ENCODE results near the gene ST6GAL1.

DNA sequence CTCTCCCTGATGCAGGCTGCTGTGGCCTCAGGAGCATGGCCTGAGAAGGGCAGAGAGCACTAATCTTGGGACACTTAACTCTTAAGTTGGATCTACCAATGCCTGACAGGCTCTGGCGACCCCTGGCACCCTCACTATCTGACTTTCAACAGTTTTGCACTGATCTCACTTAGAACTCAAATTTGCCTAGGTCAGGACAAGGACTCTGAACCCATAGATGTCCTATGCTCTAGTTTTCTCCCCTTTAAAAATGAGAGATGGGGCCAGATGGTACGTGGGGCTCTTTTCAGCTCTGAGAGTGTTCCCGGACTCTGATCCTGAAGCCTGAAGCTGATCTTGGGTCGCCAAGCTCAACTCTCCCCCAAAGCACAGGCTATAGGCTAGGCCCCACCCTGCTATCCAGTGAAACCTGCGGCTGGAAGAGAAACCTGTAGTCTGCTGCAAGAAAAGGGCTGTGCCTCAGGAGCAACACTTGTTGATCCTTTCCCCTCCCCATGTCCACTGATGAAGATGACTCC, 143.3 kb downstream of the ST6GAL1 start:
- TF ChIP-seq, protein P1, sequence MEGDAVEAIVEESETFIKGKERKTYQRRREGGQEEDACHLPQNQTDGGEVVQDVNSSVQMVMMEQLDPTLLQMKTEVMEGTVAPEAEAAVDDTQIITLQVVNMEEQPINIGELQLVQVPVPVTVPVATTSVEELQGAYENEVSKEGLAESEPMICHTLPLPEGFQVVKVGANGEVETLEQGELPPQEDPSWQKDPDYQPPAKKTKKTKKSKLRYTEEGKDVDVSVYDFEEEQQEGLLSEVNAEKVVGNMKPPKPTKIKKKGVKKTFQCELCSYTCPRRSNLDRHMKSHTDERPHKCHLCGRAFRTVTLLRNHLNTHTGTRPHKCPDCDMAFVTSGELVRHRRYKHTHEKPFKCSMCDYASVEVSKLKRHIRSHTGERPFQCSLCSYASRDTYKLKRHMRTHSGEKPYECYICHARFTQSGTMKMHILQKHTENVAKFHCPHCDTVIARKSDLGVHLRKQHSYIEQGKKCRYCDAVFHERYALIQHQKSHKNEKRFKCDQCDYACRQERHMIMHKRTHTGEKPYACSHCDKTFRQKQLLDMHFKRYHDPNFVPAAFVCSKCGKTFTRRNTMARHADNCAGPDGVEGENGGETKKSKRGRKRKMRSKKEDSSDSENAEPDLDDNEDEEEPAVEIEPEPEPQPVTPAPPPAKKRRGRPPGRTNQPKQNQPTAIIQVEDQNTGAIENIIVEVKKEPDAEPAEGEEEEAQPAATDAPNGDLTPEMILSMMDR (IDR thresholded peaks at IDR 0.05 in 2 of 3, conservative IDR thresholded peaks at IDR 0.05 in 1 of 3; ENCODE audit: borderline replicate concordance in 1 of 3, insufficient read depth in 1 of 3, low read depth in 2 of 3, low read length in 2 of 3): no peak
- TF ChIP-seq EZH2phosphoT487 (IDR thresholded peaks at IDR 0.05; ENCODE audit: borderline replicate concordance) (no peak), POLR2AphosphoS5 (IDR thresholded peaks at IDR 0.05; ENCODE audit: low read depth, low read length) (no peak), POLR2A (IDR thresholded peaks at IDR 0.05; ENCODE audit: borderline replicate concordance, extremely low read depth, insufficient read depth, insufficient read length) (no peak), CEBPB (IDR thresholded peaks at IDR 0.05; ENCODE audit: low read depth) (no peak), SIN3A (IDR thresholded peaks at IDR 0.05; ENCODE audit: low read depth) (no peak)
- TF ChIP-seq, protein P2, sequence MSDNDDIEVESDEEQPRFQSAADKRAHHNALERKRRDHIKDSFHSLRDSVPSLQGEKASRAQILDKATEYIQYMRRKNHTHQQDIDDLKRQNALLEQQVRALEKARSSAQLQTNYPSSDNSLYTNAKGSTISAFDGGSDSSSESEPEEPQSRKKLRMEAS (IDR thresholded peaks at IDR 0.05): no peak
- TF ChIP-seq, protein P3, sequence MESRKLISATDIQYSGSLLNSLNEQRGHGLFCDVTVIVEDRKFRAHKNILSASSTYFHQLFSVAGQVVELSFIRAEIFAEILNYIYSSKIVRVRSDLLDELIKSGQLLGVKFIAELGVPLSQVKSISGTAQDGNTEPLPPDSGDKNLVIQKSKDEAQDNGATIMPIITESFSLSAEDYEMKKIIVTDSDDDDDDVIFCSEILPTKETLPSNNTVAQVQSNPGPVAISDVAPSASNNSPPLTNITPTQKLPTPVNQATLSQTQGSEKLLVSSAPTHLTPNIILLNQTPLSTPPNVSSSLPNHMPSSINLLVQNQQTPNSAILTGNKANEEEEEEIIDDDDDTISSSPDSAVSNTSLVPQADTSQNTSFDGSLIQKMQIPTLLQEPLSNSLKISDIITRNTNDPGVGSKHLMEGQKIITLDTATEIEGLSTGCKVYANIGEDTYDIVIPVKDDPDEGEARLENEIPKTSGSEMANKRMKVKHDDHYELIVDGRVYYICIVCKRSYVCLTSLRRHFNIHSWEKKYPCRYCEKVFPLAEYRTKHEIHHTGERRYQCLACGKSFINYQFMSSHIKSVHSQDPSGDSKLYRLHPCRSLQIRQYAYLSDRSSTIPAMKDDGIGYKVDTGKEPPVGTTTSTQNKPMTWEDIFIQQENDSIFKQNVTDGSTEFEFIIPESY (IDR thresholded peaks at IDR 0.05; ENCODE audit: extremely low read depth, insufficient replicate concordance, low read length): no peak

All from HCT116 (cell line).